ENCODE measurements around the gene SMARCD2. TPM values are rescaled to one million over a fixed set of nuclear protein-coding genes. Genes with fewer than 3 reads are reported as not detected.
A peak's percentile ranks its signal among the peaks of the same experiment; 100 is the strongest.

SMARCD2 gene
- total and polyA plus RNA-seq, 2 of the 13 experiments (the other 11 are each of a cell fraction or from before 2014, with no cell fraction given), result 122 to 150 TPM

DNA sequence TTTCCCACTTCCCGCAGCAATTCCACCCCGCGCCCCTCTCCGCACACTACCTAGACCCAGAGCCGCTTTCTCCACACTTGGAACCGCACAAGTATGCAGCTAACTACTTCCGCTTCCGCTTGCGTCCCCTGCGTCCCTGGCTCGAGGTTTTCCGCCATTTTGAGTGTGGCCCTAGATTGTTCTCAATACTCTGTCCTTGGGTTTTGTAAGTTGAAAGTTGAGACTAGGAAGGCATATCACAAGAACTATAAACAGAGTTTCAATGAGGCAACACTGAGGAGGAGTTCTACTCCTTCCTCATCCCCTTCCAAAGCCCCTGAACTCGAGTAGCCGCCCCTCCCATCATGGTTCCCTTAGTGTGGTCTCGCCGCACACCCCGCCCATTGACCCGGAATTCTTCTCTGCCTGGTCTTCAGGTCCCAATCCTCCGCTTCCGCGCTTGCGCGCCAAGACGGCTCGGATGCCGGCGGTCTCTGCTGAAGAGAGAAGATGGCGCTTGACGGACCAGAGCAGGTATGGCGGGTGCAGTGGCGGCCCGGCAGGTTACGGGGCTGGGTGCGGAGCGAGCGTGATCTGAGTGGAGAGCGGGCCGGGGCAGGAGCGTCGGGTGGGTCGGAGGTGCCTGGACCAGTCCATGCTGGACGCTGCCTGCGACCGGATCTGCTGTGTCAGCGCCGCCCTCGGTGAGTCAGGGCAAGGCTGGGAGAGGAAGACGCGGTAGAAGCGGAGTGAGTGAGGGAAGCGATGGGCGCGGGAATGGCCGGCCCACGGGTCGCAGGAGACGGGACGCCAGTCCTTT lies 15.3 kb downstream of the SMARCD2 start, which contains the start of the genes FTSJ3 and PSMC5 (continued):
- TF ChIP-seq, protein P1, sequence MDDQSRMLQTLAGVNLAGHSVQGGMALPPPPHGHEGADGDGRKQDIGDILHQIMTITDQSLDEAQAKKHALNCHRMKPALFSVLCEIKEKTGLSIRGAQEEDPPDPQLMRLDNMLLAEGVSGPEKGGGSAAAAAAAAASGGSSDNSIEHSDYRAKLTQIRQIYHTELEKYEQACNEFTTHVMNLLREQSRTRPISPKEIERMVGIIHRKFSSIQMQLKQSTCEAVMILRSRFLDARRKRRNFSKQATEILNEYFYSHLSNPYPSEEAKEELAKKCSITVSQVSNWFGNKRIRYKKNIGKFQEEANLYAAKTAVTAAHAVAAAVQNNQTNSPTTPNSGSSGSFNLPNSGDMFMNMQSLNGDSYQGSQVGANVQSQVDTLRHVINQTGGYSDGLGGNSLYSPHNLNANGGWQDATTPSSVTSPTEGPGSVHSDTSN (CRISPR knock-in tag; IDR thresholded peaks at IDR 0.05; ENCODE audit: borderline replicate concordance), result no peak
- TF ChIP-seq, protein P2, sequence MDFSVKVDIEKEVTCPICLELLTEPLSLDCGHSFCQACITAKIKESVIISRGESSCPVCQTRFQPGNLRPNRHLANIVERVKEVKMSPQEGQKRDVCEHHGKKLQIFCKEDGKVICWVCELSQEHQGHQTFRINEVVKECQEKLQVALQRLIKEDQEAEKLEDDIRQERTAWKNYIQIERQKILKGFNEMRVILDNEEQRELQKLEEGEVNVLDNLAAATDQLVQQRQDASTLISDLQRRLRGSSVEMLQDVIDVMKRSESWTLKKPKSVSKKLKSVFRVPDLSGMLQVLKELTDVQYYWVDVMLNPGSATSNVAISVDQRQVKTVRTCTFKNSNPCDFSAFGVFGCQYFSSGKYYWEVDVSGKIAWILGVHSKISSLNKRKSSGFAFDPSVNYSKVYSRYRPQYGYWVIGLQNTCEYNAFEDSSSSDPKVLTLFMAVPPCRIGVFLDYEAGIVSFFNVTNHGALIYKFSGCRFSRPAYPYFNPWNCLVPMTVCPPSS (IDR thresholded peaks at IDR 0.05), result no peak
- TF ChIP-seq, protein P3, sequence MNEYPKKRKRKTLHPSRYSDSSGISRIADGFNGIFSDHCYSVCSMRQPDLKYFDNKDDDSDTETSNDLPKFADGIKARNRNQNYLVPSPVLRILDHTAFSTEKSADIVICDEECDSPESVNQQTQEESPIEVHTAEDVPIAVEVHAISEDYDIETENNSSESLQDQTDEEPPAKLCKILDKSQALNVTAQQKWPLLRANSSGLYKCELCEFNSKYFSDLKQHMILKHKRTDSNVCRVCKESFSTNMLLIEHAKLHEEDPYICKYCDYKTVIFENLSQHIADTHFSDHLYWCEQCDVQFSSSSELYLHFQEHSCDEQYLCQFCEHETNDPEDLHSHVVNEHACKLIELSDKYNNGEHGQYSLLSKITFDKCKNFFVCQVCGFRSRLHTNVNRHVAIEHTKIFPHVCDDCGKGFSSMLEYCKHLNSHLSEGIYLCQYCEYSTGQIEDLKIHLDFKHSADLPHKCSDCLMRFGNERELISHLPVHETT (CRISPR knock-in tag; conservative IDR thresholded peaks at IDR 0.05), result 0 out of 2 replicates have a peak, but pooled peaks have one; percentile 45
- 0 out of 2 replicates have a peak, but pooled peaks have one; percentile 83 for TF ChIP-seq ADNP (CRISPR knock-in tag; IDR thresholded peaks at IDR 0.05)
- TF ChIP-seq, protein P4, sequence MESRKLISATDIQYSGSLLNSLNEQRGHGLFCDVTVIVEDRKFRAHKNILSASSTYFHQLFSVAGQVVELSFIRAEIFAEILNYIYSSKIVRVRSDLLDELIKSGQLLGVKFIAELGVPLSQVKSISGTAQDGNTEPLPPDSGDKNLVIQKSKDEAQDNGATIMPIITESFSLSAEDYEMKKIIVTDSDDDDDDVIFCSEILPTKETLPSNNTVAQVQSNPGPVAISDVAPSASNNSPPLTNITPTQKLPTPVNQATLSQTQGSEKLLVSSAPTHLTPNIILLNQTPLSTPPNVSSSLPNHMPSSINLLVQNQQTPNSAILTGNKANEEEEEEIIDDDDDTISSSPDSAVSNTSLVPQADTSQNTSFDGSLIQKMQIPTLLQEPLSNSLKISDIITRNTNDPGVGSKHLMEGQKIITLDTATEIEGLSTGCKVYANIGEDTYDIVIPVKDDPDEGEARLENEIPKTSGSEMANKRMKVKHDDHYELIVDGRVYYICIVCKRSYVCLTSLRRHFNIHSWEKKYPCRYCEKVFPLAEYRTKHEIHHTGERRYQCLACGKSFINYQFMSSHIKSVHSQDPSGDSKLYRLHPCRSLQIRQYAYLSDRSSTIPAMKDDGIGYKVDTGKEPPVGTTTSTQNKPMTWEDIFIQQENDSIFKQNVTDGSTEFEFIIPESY (CRISPR knock-in tag; IDR thresholded peaks at IDR 0.05), result 0 out of 2 replicates have a peak, but pooled peaks have one; percentile 47
- TF ChIP-seq, protein P5, sequence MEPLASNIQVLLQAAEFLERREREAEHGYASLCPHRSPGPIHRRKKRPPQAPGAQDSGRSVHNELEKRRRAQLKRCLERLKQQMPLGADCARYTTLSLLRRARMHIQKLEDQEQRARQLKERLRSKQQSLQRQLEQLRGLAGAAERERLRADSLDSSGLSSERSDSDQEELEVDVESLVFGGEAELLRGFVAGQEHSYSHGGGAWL (CRISPR knock-in tag; IDR thresholded peaks at IDR 0.05), result peak; percentile 63
- no peak for TF ChIP-seq SYNCRIP (IDR thresholded peaks at IDR 0.05; ENCODE audit: insufficient read depth, low read depth, low read length)
- peak; percentile 84 for TF ChIP-seq MED8 (CRISPR knock-in tag; IDR thresholded peaks at IDR 0.05; ENCODE audit: insufficient replicate concordance)
- TF ChIP-seq ZNF530 (CRISPR knock-in tag; IDR thresholded peaks at IDR 0.05; ENCODE audit: low read depth), result no peak
- peak; percentile 94 for TF ChIP-seq SRSF1 (optimal IDR thresholded peaks at IDR 0.05; ENCODE audit: low read depth, low read length)
- TF ChIP-seq, protein P6, sequence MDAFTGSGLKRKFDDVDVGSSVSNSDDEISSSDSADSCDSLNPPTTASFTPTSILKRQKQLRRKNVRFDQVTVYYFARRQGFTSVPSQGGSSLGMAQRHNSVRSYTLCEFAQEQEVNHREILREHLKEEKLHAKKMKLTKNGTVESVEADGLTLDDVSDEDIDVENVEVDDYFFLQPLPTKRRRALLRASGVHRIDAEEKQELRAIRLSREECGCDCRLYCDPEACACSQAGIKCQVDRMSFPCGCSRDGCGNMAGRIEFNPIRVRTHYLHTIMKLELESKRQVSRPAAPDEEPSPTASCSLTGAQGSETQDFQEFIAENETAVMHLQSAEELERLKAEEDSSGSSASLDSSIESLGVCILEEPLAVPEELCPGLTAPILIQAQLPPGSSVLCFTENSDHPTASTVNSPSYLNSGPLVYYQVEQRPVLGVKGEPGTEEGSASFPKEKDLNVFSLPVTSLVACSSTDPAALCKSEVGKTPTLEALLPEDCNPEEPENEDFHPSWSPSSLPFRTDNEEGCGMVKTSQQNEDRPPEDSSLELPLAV (CRISPR knock-in tag; conservative IDR thresholded peaks at IDR 0.05; ENCODE audit: low read depth), result no peak
- TF ChIP-seq, protein P7, sequence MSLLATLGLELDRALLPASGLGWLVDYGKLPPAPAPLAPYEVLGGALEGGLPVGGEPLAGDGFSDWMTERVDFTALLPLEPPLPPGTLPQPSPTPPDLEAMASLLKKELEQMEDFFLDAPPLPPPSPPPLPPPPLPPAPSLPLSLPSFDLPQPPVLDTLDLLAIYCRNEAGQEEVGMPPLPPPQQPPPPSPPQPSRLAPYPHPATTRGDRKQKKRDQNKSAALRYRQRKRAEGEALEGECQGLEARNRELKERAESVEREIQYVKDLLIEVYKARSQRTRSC (CRISPR knock-in tag; IDR thresholded peaks at IDR 0.05; ENCODE audit: low read depth), result peak; percentile 98; the same call in 1 of the 2 replicates
- TF ChIP-seq DMAP1 (CRISPR knock-in tag; IDR thresholded peaks at IDR 0.05), result peak; percentile 92
- TF ChIP-seq ZNF674 (CRISPR knock-in tag; IDR thresholded peaks at IDR 0.05; ENCODE audit: low read depth), result no peak
- TF ChIP-seq ZNF703 (CRISPR knock-in tag; IDR thresholded peaks at IDR 0.05; ENCODE audit: borderline replicate concordance), result no peak
